GM13977 (cell line): ENCODE measurements around the gene SNX24.

Experiments
- DNase-seq: peaks from one replicate; pipeline ENCODE4 v3.0.0; 2012; ENCODE audit warnings: low spot score
- CTCF ChIP-seq: IDR thresholded peaks from 2 replicates; pipeline ENCODE4 v1.5.1; 2012; ENCODE audit warnings: mild to moderate bottlenecking, control low read depth; ENCODE audit not compliant: insufficient read depth; ENCODE audit errors: extremely low read depth, missing control alignments
- in situ Hi-C: fragments of 300-500 bp; cut with MboI; formaldehyde crosslinking; loops from one replicate; pipeline ENCODE4 v1.12.0; 2022; ENCODE audit warnings: low sequenced_read_pairs, low pct_unique_long_range_greater_than_20kb, mixed read lengths, inconsistent platforms; ENCODE audit not compliant: unreplicated experiment

The SNX24 gene

GRCh38 chr5:122835681-122836080 is 9.7 kb upstream of the SNX24 start:
- no peak for DNase-seq
- TF ChIP-seq CTCF, result no peak
- in situ Hi-C loops, result no loop called here

GRCh38 chr5:122836947-122837346 is 8.5 kb upstream of the SNX24 start:
- no peak for TF ChIP-seq CTCF
- in situ Hi-C loops, result no loop called here
- no peak for DNase-seq

DNA sequence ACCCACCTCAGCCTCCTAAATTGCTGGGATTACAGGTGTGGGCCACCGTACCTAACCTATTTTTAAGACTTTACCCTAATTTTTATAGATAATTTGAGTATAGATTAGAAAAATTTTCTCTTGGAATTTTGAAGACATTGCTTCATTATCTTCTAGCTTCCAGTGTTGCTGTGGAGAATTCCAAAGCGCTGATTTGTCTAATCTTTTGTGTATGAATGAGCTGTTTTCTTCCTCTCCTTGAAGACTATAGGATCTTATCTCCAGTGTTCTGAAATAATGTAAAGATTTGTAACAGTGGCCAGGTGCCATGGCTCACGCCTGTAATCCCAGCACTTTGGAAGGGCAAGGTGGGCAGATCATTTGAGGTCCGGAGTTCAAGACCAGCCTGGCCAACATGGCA is 5.7 kb upstream of the SNX24 start:
- no peak for DNase-seq
- no peak for TF ChIP-seq CTCF
- in situ Hi-C loops, result no loop called here

DNA sequence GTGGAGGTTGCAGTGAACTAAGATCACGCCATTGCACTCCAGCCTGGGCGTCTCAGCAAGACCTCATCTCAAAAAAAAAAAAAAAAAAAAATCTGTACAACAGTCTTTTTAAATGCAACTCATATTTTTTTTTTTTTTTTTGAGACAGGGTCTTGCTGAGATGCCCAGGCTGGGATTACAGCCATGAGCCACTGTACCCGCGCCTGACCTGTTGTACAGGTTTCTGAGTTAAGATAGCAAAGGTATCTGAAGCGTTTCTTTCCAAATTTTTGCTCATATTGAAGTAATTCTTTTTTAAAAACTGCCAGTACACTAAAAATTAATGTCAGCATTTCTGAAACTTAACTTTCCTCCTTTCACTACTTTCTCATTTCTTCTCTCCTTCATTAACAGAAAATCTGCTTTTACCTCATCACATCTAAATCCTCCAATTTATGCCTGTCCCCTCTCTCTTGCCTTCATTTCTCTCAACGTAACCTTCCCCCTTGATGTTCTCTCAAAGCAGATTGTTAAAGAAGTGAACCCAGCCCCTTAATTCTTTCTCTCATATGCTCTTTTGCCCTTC is 3.3 kb upstream of the SNX24 start:
- in situ Hi-C loops, result no loop called here
- no peak for TF ChIP-seq CTCF
- no peak for DNase-seq

GRCh38 chr5:122844136-122844909 is 1.1 kb upstream of the SNX24 start:
- peak; percentile 18 for DNase-seq
- in situ Hi-C loops, result no loop called here
- no peak for TF ChIP-seq CTCF

- in situ Hi-C loops, result no loop called here
- peak; percentile 49 for DNase-seq
- TF ChIP-seq CTCF, result no peak
Measured at GRCh38 chr5:122844910-122845228, 544 bp upstream of the SNX24 start.
